Astrocyte of the spinal cord (primary cell): ENCODE results near the gene ARHGEF2.

Source experiments
- DNase-seq: peaks from one replicate; pipeline ENCODE4 v3.0.0; 2011; ENCODE audit warnings: low read depth, low spot score
- H3K4me3 ChIP-seq: 2 replicates; pipeline ENCODE4 v1.5.1; 2011; ENCODE audit warnings: low read depth, mild to moderate bottlenecking, low read length, moderate library complexity
- CTCF ChIP-seq: IDR thresholded peaks from 2 replicates; pipeline ENCODE4 v1.5.1; 2012; ENCODE audit warnings: low read depth, mild to moderate bottlenecking, low read length, inconsistent platforms
- in situ Hi-C: cut with HindIII; loops from 2 replicates; pipeline ENCODE4 v1.10.0; 2017; ENCODE audit warnings: low sequenced_read_pairs

Gene ARHGEF2

GRCh38 chr1:155971910-155972809 lies 6.2 kb downstream of the ARHGEF2 start:
- TF ChIP-seq CTCF = no peak
- no peak for DNase-seq
- in situ Hi-C loops = no loop called here
- no peak overlapping the region for H3K4me3 ChIP-seq

DNA sequence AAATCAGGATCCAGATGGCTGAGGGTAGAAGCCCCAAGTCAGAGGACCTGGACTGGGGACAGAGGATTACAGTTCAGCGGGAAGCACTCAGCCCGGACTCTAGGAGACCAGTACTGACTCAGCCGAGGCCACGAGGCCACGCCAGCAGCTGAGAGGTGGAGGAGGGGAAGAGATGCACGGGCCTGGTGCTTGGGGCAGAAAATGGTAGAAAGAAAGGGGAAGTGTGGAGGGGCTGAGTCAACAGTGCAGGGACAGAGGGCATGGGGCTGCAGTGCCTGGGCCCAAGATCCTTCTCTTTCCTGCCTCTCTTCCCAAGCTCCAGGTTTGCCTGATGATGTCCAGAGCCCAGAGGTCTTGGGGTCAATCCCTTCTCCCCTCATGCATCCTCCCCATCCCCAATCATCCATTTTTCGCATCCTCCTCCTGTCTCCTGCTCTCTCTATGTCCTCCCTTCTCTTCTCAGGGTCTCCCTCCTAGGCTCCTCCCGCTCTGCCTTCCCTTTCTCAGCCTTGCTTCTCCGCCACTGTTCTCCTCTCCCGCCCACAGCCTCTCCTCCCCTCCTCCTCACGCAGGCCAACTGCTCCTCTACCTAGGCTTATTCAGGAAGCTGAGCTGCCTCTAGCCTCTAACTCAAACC lies 7.7 kb downstream of the ARHGEF2 start:
- H3K4me3 ChIP-seq = no peak overlapping the region
- DNase-seq = peak; percentile 75
- in situ Hi-C loops = no loop called here
- TF ChIP-seq CTCF = no peak

DNA sequence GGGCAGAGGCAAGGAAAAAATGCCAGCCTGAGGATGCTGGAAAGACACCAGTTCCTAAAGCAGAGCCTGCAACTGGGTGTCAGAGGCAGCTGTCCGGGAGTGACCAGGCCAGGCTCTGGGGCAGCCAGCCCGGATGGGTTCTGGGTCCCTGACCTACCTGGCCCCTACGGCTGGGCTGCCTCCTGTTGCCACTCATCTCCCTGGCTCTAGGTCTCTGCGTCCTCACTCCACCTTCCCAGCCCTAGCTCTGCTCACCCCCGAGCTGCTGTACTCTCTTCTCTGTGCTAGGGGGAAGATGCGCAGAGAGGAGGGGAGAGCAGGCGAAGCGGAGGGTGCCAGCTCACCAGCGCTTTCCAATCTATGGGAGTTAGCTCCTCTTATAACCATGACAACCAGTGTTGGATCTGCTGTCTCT lies 9.0 kb downstream of the ARHGEF2 start:
- DNase-seq = no peak
- TF ChIP-seq CTCF = no peak
- in situ Hi-C loops = no loop called here
- no peak overlapping the region for H3K4me3 ChIP-seq

DNA sequence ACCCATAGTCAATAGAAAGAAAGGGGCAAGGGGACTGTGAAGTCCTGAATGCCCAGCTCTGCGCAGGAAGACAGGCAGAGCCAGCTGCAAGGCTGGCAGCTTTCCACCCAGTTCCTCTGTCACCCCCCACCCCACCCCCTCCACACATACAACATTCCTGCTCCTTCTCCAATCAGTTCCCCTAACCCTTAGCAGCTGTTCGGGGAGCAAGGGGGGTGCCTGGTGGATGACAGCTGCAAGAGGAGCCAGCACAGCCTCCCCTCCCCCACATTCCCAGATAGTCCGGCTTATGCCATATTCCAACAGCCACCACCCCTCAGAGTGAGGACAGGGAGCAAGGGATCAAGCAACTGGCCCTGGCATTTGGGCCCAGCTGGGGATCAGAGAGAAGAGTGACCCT lies 9.7 kb downstream of the ARHGEF2 start:
- H3K4me3 ChIP-seq = no peak overlapping the region
- in situ Hi-C loops = no loop called here
- TF ChIP-seq CTCF = no peak
- peak; percentile 41 for DNase-seq

DNA sequence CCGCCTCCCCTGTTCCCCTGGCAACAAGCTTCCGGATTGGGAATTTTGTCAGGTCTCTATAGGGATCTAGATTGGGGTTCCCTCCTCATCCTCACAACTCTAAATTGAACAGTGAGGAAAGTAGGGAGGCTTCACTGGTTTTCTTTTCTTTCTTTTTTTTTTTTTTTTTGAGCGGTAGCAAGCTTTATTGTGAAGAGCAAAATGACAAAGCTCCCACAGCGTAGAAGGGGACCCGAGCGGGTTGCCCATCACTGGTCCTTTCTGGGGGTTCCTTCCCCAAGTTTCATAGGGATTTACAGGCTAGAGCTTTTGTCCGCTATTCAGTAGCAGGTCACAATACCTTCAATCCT lies 10.3 kb downstream of the ARHGEF2 start:
- in situ Hi-C loops = no loop called here
- H3K4me3 ChIP-seq = no peak overlapping the region
- DNase-seq = no peak
- no peak for TF ChIP-seq CTCF

GRCh38 chr1:155967341-155968050 lies 10.9 kb downstream of the ARHGEF2 start:
- TF ChIP-seq CTCF = no peak
- in situ Hi-C loops = no loop called here
- no peak for DNase-seq
- H3K4me3 ChIP-seq = no peak overlapping the region
